ENCODE measurements around the gene PTPRN2. TPM values are rescaled to one million over a fixed set of nuclear protein-coding genes. Genes with fewer than 3 reads are reported as not detected.

The PTPRN2 gene
- polyA plus RNA-seq, 3 donors from 2014 or later = 1.9 to 3.7 (median 2.2) TPM

GRCh38 chr7:158476331-158476932, 111.2 kb downstream of the PTPRN2 start:
- Mint-ChIP-seq H3K36me3 (no peaks in the 10 kb centered on the region), H3K27ac (no peak overlapping the region), H3K4me1 (peaks cover 0 to 2% of the 10 kb centered on the region in 2 donors), H3K4me3 (no peak overlapping the region), H3K9me3 (peaks cover 0 to 1% (median 0%) of the 10 kb centered on the region in 6 donors), H3K27me3 (ENCODE audit: low read depth in 3 of 3) (peaks cover 0 to 11% (median 3%) of the 10 kb centered on the region in 3 donors)
- no peak for DNase-seq

GRCh38 chr7:158475679-158476052, 112.0 kb downstream of the PTPRN2 start:
- Mint-ChIP-seq H3K4me1 (peaks cover 0 to 2% of the 10 kb centered on the region in 2 donors), H3K27ac (no peak overlapping the region), H3K27me3 (ENCODE audit: low read depth in 3 of 3) (peaks cover 0 to 11% (median 3%) of the 10 kb centered on the region in 3 donors), H3K36me3 (no peaks in the 10 kb centered on the region), H3K9me3 (peaks cover 0 to 1% (median 0%) of the 10 kb centered on the region in 6 donors), H3K4me3 (no peak overlapping the region)
- DNase-seq = no peak

- peaks cover 0 to 2% of the 10 kb centered on the region in 2 donors for H3K4me1 Mint-ChIP-seq
- no peak overlapping the region for H3K27ac Mint-ChIP-seq
- H3K27me3 Mint-ChIP-seq (ENCODE audit: low read depth in 3 of 3) = peaks cover 0 to 11% (median 3%) of the 10 kb centered on the region in 3 donors
- H3K9me3 Mint-ChIP-seq = peaks cover 0 to 1% (median 0%) of the 10 kb centered on the region in 6 donors
- no peak overlapping the region for H3K4me3 Mint-ChIP-seq
- no peak for DNase-seq
- H3K36me3 Mint-ChIP-seq = no peaks in the 10 kb centered on the region
Measured at GRCh38 chr7:158475036-158475678, 112.5 kb downstream of the PTPRN2 start.

- H3K4me3 Mint-ChIP-seq = no peak overlapping the region
- H3K27me3 Mint-ChIP-seq (ENCODE audit: low read depth in 3 of 3) = peaks cover 2 to 15% (median 5%) of the 10 kb centered on the region in 3 donors
- no peaks in the 10 kb centered on the region for H3K36me3 Mint-ChIP-seq
- H3K9me3 Mint-ChIP-seq = peaks cover 0 to 1% (median 0%) of the 10 kb centered on the region in 6 donors
- no peak overlapping the region for H3K27ac Mint-ChIP-seq
- H3K4me1 Mint-ChIP-seq = peaks cover 0 to 2% of the 10 kb centered on the region in 2 donors
- DNase-seq = no peak
Measured at GRCh38 chr7:158474488-158474887, 113.1 kb downstream of the PTPRN2 start.

GRCh38 chr7:158473946-158474345, 113.7 kb downstream of the PTPRN2 start:
- Mint-ChIP-seq H3K4me1 (peaks cover 0 to 2% of the 10 kb centered on the region in 2 donors), H3K9me3 (peaks cover 0 to 1% (median 0%) of the 10 kb centered on the region in 6 donors), H3K4me3 (no peak overlapping the region), H3K27ac (no peak overlapping the region), H3K36me3 (no peaks in the 10 kb centered on the region), H3K27me3 (ENCODE audit: low read depth in 3 of 3) (peaks cover 2 to 16% (median 6%) of the 10 kb centered on the region in 3 donors)
- DNase-seq = no peak

GRCh38 chr7:158473221-158473620, 114.4 kb downstream of the PTPRN2 start:
- Mint-ChIP-seq H3K27ac (no peak overlapping the region), H3K4me3 (no peak overlapping the region), H3K9me3 (no peaks in the 10 kb centered on the region), H3K36me3 (no peaks in the 10 kb centered on the region), H3K27me3 (ENCODE audit: low read depth in 3 of 3) (peaks cover 2 to 21% (median 6%) of the 10 kb centered on the region in 3 donors), H3K4me1 (peaks cover 0 to 2% of the 10 kb centered on the region in 2 donors)
- DNase-seq = no peak

- DNase-seq = no peak
- Mint-ChIP-seq H3K27me3 (ENCODE audit: low read depth in 3 of 3) (peaks cover 2 to 21% (median 6%) of the 10 kb centered on the region in 3 donors), H3K9me3 (no peaks in the 10 kb centered on the region), H3K4me3 (no peak overlapping the region), H3K27ac (no peak overlapping the region), H3K36me3 (no peaks in the 10 kb centered on the region), H3K4me1 (peaks cover 0 to 2% of the 10 kb centered on the region in 2 donors)
Measured at GRCh38 chr7:158472596-158472995, 115.0 kb downstream of the PTPRN2 start.

- no peaks in the 10 kb centered on the region for H3K36me3 Mint-ChIP-seq
- H3K27me3 Mint-ChIP-seq (ENCODE audit: low read depth in 3 of 3) = peaks cover 2 to 20% (median 6%) of the 10 kb centered on the region in 3 donors
- DNase-seq = no peak
- no peak overlapping the region for H3K27ac Mint-ChIP-seq
- H3K4me3 Mint-ChIP-seq = no peak overlapping the region
- no peaks in the 10 kb centered on the region for H3K9me3 Mint-ChIP-seq
- peaks cover 0 to 2% of the 10 kb centered on the region in 2 donors for H3K4me1 Mint-ChIP-seq
Measured at GRCh38 chr7:158471716-158472115, 115.9 kb downstream of the PTPRN2 start.

- peaks cover 0 to 2% of the 10 kb centered on the region in 2 donors for H3K4me1 Mint-ChIP-seq
- no peaks in the 10 kb centered on the region for H3K36me3 Mint-ChIP-seq
- H3K9me3 Mint-ChIP-seq = no peaks in the 10 kb centered on the region
- H3K4me3 Mint-ChIP-seq = no peak overlapping the region
- no peak for DNase-seq
- no peak overlapping the region for H3K27ac Mint-ChIP-seq
- H3K27me3 Mint-ChIP-seq (ENCODE audit: low read depth in 3 of 3) = peaks cover 6 to 23% (median 6%) of the 10 kb centered on the region in 3 donors
Measured at GRCh38 chr7:158470336-158470735, 117.3 kb downstream of the PTPRN2 start.

- no peaks in the 10 kb centered on the region for H3K36me3 Mint-ChIP-seq
- H3K27ac Mint-ChIP-seq = no peak overlapping the region
- H3K27me3 Mint-ChIP-seq (ENCODE audit: low read depth in 3 of 3) = peaks cover 5 to 23% (median 6%) of the 10 kb centered on the region in 3 donors
Measured at GRCh38 chr7:158469396-158470051, 118.1 kb downstream of the PTPRN2 start.

GRCh38 chr7:158468700-158469296, 118.8 kb downstream of the PTPRN2 start:
- Mint-ChIP-seq H3K27me3 (ENCODE audit: low read depth in 3 of 3) (peaks cover 4 to 19% (median 6%) of the 10 kb centered on the region in 3 donors), H3K4me3 (no peak overlapping the region), H3K9me3 (no peaks in the 10 kb centered on the region), H3K36me3 (no peaks in the 10 kb centered on the region), H3K4me1 (peaks cover 0 to 2% of the 10 kb centered on the region in 2 donors), H3K27ac (no peak overlapping the region)
- DNase-seq = no peak

More at GRCh38 chr7:158469396-158470051, 118.1 kb downstream of the PTPRN2 start:
- no peak for DNase-seq
- Mint-ChIP-seq H3K9me3 (no peaks in the 10 kb centered on the region), H3K4me1 (peaks cover 0 to 2% of the 10 kb centered on the region in 2 donors), H3K4me3 (no peak overlapping the region)

- peaks cover 4 to 18% (median 6%) of the 10 kb centered on the region in 3 donors for H3K27me3 Mint-ChIP-seq (ENCODE audit: low read depth in 3 of 3)
- H3K9me3 Mint-ChIP-seq = no peaks in the 10 kb centered on the region
- DNase-seq = no peak
- H3K36me3 Mint-ChIP-seq = no peaks in the 10 kb centered on the region
- H3K4me3 Mint-ChIP-seq = no peak overlapping the region
- no peak overlapping the region for H3K27ac Mint-ChIP-seq
- peaks cover 0 to under 1% of the 10 kb centered on the region in 2 donors for H3K4me1 Mint-ChIP-seq
Measured at GRCh38 chr7:158468181-158468580, 119.4 kb downstream of the PTPRN2 start.

GRCh38 chr7:158467562-158467961, 120.1 kb downstream of the PTPRN2 start:
- Mint-ChIP-seq H3K27ac (no peak overlapping the region), H3K4me3 (no peak overlapping the region), H3K9me3 (no peaks in the 10 kb centered on the region), H3K36me3 (no peaks in the 10 kb centered on the region), H3K4me1 (no peaks in the 10 kb centered on the region), H3K27me3 (ENCODE audit: low read depth in 3 of 3) (peaks cover 4 to 18% (median 6%) of the 10 kb centered on the region in 3 donors)
- DNase-seq = no peak

- Mint-ChIP-seq H3K27me3 (ENCODE audit: low read depth in 3 of 3) (peaks cover 0 to 6% (median 3%) of the 10 kb centered on the region in 3 donors), H3K4me1 (no peaks in the 10 kb centered on the region), H3K36me3 (no peaks in the 10 kb centered on the region), H3K4me3 (no peak overlapping the region), H3K27ac (no peak overlapping the region), H3K9me3 (no peaks in the 10 kb centered on the region)
- no peak for DNase-seq
Measured at GRCh38 chr7:158463317-158463716, 124.3 kb downstream of the PTPRN2 start.
